Liver (tissue), 9 donors: ENCODE results near the gene GRK5. TPM values are rescaled to one million over a fixed set of nuclear protein-coding genes. Genes with fewer than 3 reads are reported as not detected.

Experiments used
- DNase-seq: peaks from one replicate; pipeline ENCODE4 v3.0.0-alpha.2; 2017; ENCODE audit warnings: low spot score
- H3K27ac ChIP-seq, 2 donors: one replicate each; pipeline ENCODE4 v1.7.0; 2013; ENCODE audit warnings: inconsistent platforms in 2 of 2, low read length in 2 of 2, control low read depth in 1 of 2, low read depth in 1 of 2, mild to moderate bottlenecking in 1 of 2
- H3K27me3 ChIP-seq, 4 donors: one replicate each; pipeline versions ENCODE4 v1.6.1 to v1.7.0; 2013; ENCODE audit warnings: low read length in 3 of 4, inconsistent platforms in 1 of 4, mild to moderate bottlenecking in 1 of 4, moderate library complexity in 1 of 4; ENCODE audit not compliant: control insufficient read depth in 4 of 4, insufficient read depth in 4 of 4
- H3K36me3 ChIP-seq, 4 donors: one replicate each; pipeline versions ENCODE4 v1.6.1 to v1.7.0; 2013; ENCODE audit warnings: low read length in 3 of 4, mild to moderate bottlenecking in 3 of 4, low read depth in 1 of 4, moderate library complexity in 1 of 4; ENCODE audit not compliant: control insufficient read depth in 4 of 4, insufficient read depth in 3 of 4
- H3K4me1 ChIP-seq, 4 donors: one replicate each; pipeline versions ENCODE4 v1.6.1 to v1.7.0; 2013; ENCODE audit warnings: low read length in 3 of 4, mild to moderate bottlenecking in 3 of 4, moderate library complexity in 1 of 4; ENCODE audit not compliant: control insufficient read depth in 4 of 4, insufficient read depth in 4 of 4
- H3K4me3 ChIP-seq, 3 donors: one replicate each; pipeline versions ENCODE4 v1.6.1 to v1.7.0; 2013; ENCODE audit warnings: low read length in 3 of 3, control low read depth in 1 of 3, low read depth in 1 of 3, mild to moderate bottlenecking in 1 of 3
- H3K9ac ChIP-seq, 2 donors: one replicate each; pipeline ENCODE4 v1.7.0; 2013; ENCODE audit warnings: low read length in 2 of 2, mild to moderate bottlenecking in 2 of 2, moderate library complexity in 2 of 2, control low read depth in 1 of 2, low read depth in 1 of 2
- H3K9me3 ChIP-seq, 4 donors: one replicate each; pipeline versions ENCODE4 v1.6.1 to v1.7.0; 2013; ENCODE audit warnings: low read length in 3 of 4; ENCODE audit not compliant: control insufficient read depth in 4 of 4
- ATF3 ChIP-seq: IDR thresholded peaks from 2 replicates; pipeline ENCODE4 v1.6.1; 2016; ENCODE audit warnings: antibody characterized with exemption
- CTCF ChIP-seq: fragments of 150-350 bp; IDR thresholded peaks from 2 replicates; pipeline ENCODE4 v1.5.1; 2017; ENCODE audit warnings: improper control_type of control experiment, low read depth, low read length; ENCODE audit not compliant: missing input control
- EGR1 ChIP-seq, 2 donors: IDR thresholded peaks; 2 replicates each; pipeline ENCODE4 v1.6.1; 2016 to 2018; ENCODE audit warnings: antibody characterized with exemption in 2 of 2, low read depth in 2 of 2
- FOXA1 ChIP-seq: IDR thresholded peaks from 2 replicates; pipeline ENCODE4 v1.6.1; 2016; ENCODE audit warnings: antibody characterized with exemption
- FOXA2 ChIP-seq: IDR thresholded peaks from 2 replicates; pipeline ENCODE4 v1.6.1; 2016; ENCODE audit warnings: antibody characterized with exemption
- GABPA ChIP-seq, 2 donors: IDR thresholded peaks in 1 of 2; conservative IDR thresholded peaks in 1 of 2; 2 replicates each; pipeline ENCODE4 v1.6.1; 2016; ENCODE audit warnings: antibody characterized with exemption in 2 of 2, mild to moderate bottlenecking in 1 of 2, moderate library complexity in 1 of 2
- HNF4A ChIP-seq, 2 donors: conservative IDR thresholded peaks; 2 replicates each; pipeline ENCODE4 v1.6.1; 2016; ENCODE audit warnings: antibody characterized with exemption in 2 of 2, mild to moderate bottlenecking in 2 of 2
- HNF4G ChIP-seq: IDR thresholded peaks from 2 replicates; pipeline ENCODE4 v1.6.1; 2016; ENCODE audit warnings: antibody characterized with exemption
- JUND ChIP-seq, 2 donors: IDR thresholded peaks; 2 replicates each; pipeline ENCODE4 v1.6.1; 2016; ENCODE audit warnings: antibody characterized with exemption in 2 of 2
- MAX ChIP-seq: IDR thresholded peaks from 2 replicates; pipeline ENCODE4 v1.6.1; 2016; ENCODE audit warnings: antibody characterized with exemption
- NR2F2 ChIP-seq: IDR thresholded peaks from 2 replicates; pipeline ENCODE4 v1.6.1; 2016; ENCODE audit warnings: antibody characterized with exemption
- RAD21 ChIP-seq, 2 donors: IDR thresholded peaks; 2 replicates each; pipeline ENCODE4 v1.6.1; 2016; ENCODE audit warnings: antibody characterized with exemption in 2 of 2, mild to moderate bottlenecking in 2 of 2
- RXRA ChIP-seq, 2 donors: IDR thresholded peaks; 2 replicates each; pipeline ENCODE4 v1.6.1; 2017 to 2018; ENCODE audit warnings: antibody characterized with exemption in 2 of 2, mild to moderate bottlenecking in 1 of 2
- SP1 ChIP-seq: IDR thresholded peaks from 2 replicates; pipeline ENCODE4 v1.6.1; 2018; ENCODE audit warnings: antibody characterized with exemption, mild to moderate bottlenecking
- TAF1 ChIP-seq: conservative IDR thresholded peaks from 2 replicates; pipeline ENCODE4 v1.6.1; 2016; ENCODE audit warnings: antibody characterized with exemption, mild to moderate bottlenecking
- YY1 ChIP-seq: IDR thresholded peaks from 2 replicates; pipeline ENCODE4 v1.6.1; 2016; ENCODE audit warnings: antibody characterized with exemption, mild to moderate bottlenecking
- ZBTB33 ChIP-seq: IDR thresholded peaks from 2 replicates; pipeline ENCODE4 v1.6.1; 2016; ENCODE audit warnings: antibody characterized with exemption
- WGBS: extraction: QIAGEN DNeasy Blood & Tissue Kit; methylation state at CpG from one replicate; pipeline ENCODE4 v1.1.7; 2013; 5-methylcytosine and 5-hydroxymethylcytosine counted together
- polyA plus RNA-seq, 2 donors: library from polyadenylated mRNA; stranded (reverse) in 1 of 2; unstranded in 1 of 2; fragments of 200-250 nt in 1 of 2; fragments of >200 nt in 1 of 2; fragmentation: Nextera tagmentation in 1 of 2; extraction: Ambion mirVana in 1 of 2; gene quantifications; one replicate each; pipeline versions ENCODE4 v1.2.1 to v1.2.3, GENCODE V29; 2013 to 2015
- total RNA-seq, 2 donors: library from RNA; depleted of rRNA; stranded (reverse); fragments of >200 nt; gene quantifications; one replicate each; pipeline ENCODE4 v1.2.3, GENCODE V29; 2014
- TF ChIP-seq, protein P1 (sequence below): IDR thresholded peaks from 2 replicates; pipeline ENCODE4 v1.6.1; 2016; ENCODE audit warnings: antibody characterized with exemption, mild to moderate bottlenecking
- donor health status: healthy.
- donor health status: healthy.
- donor health status: healthy.
- donor health status: healthy.
- donor health status: healthy.

Gene GRK5
- total and polyA plus RNA-seq, 4 donors, result 2.1 to 6.6 (median 5.1) TPM

DNA sequence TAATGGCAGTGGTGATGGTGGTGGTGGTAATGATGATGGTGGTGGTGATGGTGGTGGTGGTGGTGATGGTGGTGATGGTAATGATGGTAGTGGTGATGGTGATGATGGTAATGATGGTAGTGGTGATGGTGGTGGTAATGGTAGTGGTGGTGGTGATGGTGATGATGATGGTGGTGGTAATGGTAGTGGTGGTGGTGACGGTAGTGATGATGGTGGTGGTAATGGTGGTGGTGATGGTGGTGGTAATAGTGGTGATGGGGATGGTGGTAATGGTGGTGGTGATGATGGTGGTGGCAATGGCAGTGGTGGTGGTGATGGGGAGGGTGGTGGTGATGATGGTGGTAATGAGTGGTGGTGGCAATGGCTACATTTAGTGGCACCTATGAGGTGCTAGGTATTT lies 105.7 kb downstream of the GRK5 start:
- no peak overlapping the region for H3K4me3 ChIP-seq
- peaks cover 8 to 14% (median 11%) of the 10 kb centered on the region in 4 donors for H3K4me1 ChIP-seq
- H3K9ac ChIP-seq, result no peak overlapping the region
- no peaks in the 10 kb centered on the region for H3K27me3 ChIP-seq
- H3K27ac ChIP-seq, result peak overlapping the region in 1 of 2 donors; percentile 32
- no peak for TF ChIP-seq RXRA (IDR thresholded peaks at IDR 0.05)
- TF ChIP-seq MAX, result no peak
- TF ChIP-seq FOXA1, result no peak
- TF ChIP-seq GABPA (IDR thresholded peaks at IDR 0.05 in 1 of 2, conservative IDR thresholded peaks at IDR 0.05 in 1 of 2), result no peak
- no peak for TF ChIP-seq ATF3
- no peak for TF ChIP-seq SP1
- TF ChIP-seq YY1, result no peak
- no peak for TF ChIP-seq TAF1
- no peak for TF ChIP-seq HNF4G
- no peak for TF ChIP-seq CTCF
- no peak for TF ChIP-seq RAD21 (IDR thresholded peaks at IDR 0.05)
- no peak for TF ChIP-seq JUND (IDR thresholded peaks at IDR 0.05)
- TF ChIP-seq FOXA2, result no peak
- TF ChIP-seq, protein P1, sequence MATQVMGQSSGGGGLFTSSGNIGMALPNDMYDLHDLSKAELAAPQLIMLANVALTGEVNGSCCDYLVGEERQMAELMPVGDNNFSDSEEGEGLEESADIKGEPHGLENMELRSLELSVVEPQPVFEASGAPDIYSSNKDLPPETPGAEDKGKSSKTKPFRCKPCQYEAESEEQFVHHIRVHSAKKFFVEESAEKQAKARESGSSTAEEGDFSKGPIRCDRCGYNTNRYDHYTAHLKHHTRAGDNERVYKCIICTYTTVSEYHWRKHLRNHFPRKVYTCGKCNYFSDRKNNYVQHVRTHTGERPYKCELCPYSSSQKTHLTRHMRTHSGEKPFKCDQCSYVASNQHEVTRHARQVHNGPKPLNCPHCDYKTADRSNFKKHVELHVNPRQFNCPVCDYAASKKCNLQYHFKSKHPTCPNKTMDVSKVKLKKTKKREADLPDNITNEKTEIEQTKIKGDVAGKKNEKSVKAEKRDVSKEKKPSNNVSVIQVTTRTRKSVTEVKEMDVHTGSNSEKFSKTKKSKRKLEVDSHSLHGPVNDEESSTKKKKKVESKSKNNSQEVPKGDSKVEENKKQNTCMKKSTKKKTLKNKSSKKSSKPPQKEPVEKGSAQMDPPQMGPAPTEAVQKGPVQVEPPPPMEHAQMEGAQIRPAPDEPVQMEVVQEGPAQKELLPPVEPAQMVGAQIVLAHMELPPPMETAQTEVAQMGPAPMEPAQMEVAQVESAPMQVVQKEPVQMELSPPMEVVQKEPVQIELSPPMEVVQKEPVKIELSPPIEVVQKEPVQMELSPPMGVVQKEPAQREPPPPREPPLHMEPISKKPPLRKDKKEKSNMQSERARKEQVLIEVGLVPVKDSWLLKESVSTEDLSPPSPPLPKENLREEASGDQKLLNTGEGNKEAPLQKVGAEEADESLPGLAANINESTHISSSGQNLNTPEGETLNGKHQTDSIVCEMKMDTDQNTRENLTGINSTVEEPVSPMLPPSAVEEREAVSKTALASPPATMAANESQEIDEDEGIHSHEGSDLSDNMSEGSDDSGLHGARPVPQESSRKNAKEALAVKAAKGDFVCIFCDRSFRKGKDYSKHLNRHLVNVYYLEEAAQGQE, result no peak
- TF ChIP-seq NR2F2, result no peak
- TF ChIP-seq HNF4A (conservative IDR thresholded peaks at IDR 0.05), result no peak
- TF ChIP-seq ZBTB33, result no peak
- no peak for TF ChIP-seq EGR1 (IDR thresholded peaks at IDR 0.05; ENCODE audit: low read depth in 2 of 2)
- no peak for DNase-seq
- no peaks in the 10 kb centered on the region for H3K36me3 ChIP-seq
- 33% methylated on average over 1 of the region's 1 CpG for WGBS
- no peaks in the 10 kb centered on the region for H3K9me3 ChIP-seq
